ENCODE measurements around the gene OR52N4. TPM values are rescaled to one million over a fixed set of nuclear protein-coding genes. Genes with fewer than 3 reads are reported as not detected.

The OR52N4 gene
- total RNA-seq, 1 experiment from 2014 or later = not detected

DNA sequence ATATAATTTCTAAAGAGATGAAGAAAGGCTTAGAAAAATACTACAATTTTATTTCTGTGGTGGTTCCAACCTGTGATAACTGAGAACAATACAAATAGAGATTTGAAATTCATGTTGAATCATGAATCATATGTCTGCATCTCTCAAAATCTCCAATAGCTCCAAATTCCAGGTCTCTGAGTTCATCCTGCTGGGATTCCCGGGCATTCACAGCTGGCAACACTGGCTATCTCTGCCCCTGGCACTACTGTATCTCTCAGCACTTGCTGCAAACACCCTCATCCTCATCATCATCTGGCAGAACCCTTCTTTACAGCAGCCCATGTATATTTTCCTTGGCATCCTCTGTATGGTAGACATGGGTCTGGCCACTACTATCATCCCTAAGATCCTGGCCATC lies 17.6 kb upstream of the OR52N4 start, which contains the start of gene OR56B1:
Gene OR56B1, plus strand, starts transcription at position 53 of the 400 bp plus-strand sequence. Its CDS starts 69 bp downstream, at position 122.
- H3K9ac ChIP-seq (ENCODE audit: low read length) = no peak within 1 kb of the TSS
- POLR2A ChIA-PET = no interaction called here
- CTCF ChIA-PET = no interaction called here
- TF ChIP-seq JUND (IDR thresholded peaks at IDR 0.05) = no peak
- H3K9me2 ChIP-seq (ENCODE audit: insufficient read depth) = no peaks in the 10 kb centered on the region
- no peak within 1 kb of the TSS for H3K27ac ChIP-seq (ENCODE audit: low read depth, low read length)
- peaks cover 86% of the 10 kb centered on the region for H3K27me3 ChIP-seq (ENCODE audit: insufficient read depth, low read length)
- H3K79me2 ChIP-seq (ENCODE audit: insufficient read depth, low read length) = no peaks in the 10 kb centered on the region
- H2AFZ ChIP-seq (ENCODE audit: low read depth, low read length, poor library complexity, severe bottlenecking) = no peak within 1 kb of the TSS
- no peak within 1 kb of the TSS for H3K4me2 ChIP-seq (ENCODE audit: low read length)
- no peaks in the 10 kb centered on the region for H3K36me3 ChIP-seq (ENCODE audit: control insufficient read depth in 1 of 2, insufficient read depth in 2 of 2, low read length in 2 of 2)
- no peak within 1 kb of the TSS for H3K4me3 ChIP-seq (replicated peaks in 1 of 2; ENCODE audit: low read depth in 1 of 2, low read length in 2 of 2)
- DNase-seq (ENCODE audit: low read depth, low spot score) = no peak
- no peaks in the 10 kb centered on the region for H3K4me1 ChIP-seq (ENCODE audit: control insufficient read depth in 1 of 2, insufficient read depth in 2 of 2, low read length in 2 of 2)
- ATAC-seq = no peak
- no peaks in the 10 kb centered on the region for H4K20me1 ChIP-seq (ENCODE audit: insufficient read depth)
- BruUV-seq (replicated peaks) = no TSS peak
- intact Hi-C loops (cut with micrococcal nuclease) = no loop called here
- H3K9me3 ChIP-seq (ENCODE audit: control insufficient read depth in 1 of 2, insufficient read depth in 1 of 2, low read depth in 1 of 2, low read length in 2 of 2) = no peaks in the 10 kb centered on the region
- RAD21 ChIA-PET (ENCODE audit: low non-redundant PET in 1 of 2, low total read pairs in 2 of 2, uncharacterized antibody in 2 of 2, unreplicated experiment in 2 of 2) = no interaction called here

DNA sequence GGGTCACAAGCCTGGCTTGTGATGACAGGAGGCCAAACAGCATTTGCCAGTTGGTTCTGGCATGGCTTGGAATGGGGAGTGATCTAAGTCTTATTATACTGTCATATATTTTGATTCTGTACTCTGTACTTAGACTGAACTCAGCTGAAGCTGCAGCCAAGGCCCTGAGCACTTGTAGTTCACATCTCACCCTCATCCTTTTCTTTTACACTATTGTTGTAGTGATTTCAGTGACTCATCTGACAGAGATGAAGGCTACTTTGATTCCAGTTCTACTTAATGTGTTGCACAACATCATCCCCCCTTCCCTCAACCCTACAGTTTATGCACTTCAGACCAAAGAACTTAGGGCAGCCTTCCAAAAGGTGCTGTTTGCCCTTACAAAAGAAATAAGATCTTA lies 17.0 kb upstream of the OR52N4 start:
- DNase-seq (ENCODE audit: low read depth, low spot score) (no peak), ATAC-seq (no peak)
- H3K27ac ChIP-seq (ENCODE audit: low read depth, low read length) = no peak overlapping the region
- H4K20me1 ChIP-seq (ENCODE audit: insufficient read depth) = no peaks in the 10 kb centered on the region
- H3K4me2 ChIP-seq (ENCODE audit: low read length) = no peak overlapping the region
- no peak overlapping the region for H3K9ac ChIP-seq (ENCODE audit: low read length)
- H3K79me2 ChIP-seq (ENCODE audit: insufficient read depth, low read length) = no peaks in the 10 kb centered on the region
- no TSS peak for BruUV-seq (replicated peaks)
- H3K9me3 ChIP-seq (ENCODE audit: control insufficient read depth in 1 of 2, insufficient read depth in 1 of 2, low read depth in 1 of 2, low read length in 2 of 2) = no peaks in the 10 kb centered on the region
- peaks cover 87% of the 10 kb centered on the region for H3K27me3 ChIP-seq (ENCODE audit: insufficient read depth, low read length)
- intact Hi-C loops (cut with micrococcal nuclease) = no loop called here
- CTCF ChIA-PET = no interaction called here
- no peaks in the 10 kb centered on the region for H3K4me1 ChIP-seq (ENCODE audit: control insufficient read depth in 1 of 2, insufficient read depth in 2 of 2, low read length in 2 of 2)
- H2AFZ ChIP-seq (ENCODE audit: low read depth, low read length, poor library complexity, severe bottlenecking) = no peak overlapping the region
- RAD21 ChIA-PET (ENCODE audit: low non-redundant PET in 1 of 2, low total read pairs in 2 of 2, uncharacterized antibody in 2 of 2, unreplicated experiment in 2 of 2) = no interaction called here
- no peaks in the 10 kb centered on the region for H3K36me3 ChIP-seq (ENCODE audit: control insufficient read depth in 1 of 2, insufficient read depth in 2 of 2, low read length in 2 of 2)
- TF ChIP-seq, protein P1, sequence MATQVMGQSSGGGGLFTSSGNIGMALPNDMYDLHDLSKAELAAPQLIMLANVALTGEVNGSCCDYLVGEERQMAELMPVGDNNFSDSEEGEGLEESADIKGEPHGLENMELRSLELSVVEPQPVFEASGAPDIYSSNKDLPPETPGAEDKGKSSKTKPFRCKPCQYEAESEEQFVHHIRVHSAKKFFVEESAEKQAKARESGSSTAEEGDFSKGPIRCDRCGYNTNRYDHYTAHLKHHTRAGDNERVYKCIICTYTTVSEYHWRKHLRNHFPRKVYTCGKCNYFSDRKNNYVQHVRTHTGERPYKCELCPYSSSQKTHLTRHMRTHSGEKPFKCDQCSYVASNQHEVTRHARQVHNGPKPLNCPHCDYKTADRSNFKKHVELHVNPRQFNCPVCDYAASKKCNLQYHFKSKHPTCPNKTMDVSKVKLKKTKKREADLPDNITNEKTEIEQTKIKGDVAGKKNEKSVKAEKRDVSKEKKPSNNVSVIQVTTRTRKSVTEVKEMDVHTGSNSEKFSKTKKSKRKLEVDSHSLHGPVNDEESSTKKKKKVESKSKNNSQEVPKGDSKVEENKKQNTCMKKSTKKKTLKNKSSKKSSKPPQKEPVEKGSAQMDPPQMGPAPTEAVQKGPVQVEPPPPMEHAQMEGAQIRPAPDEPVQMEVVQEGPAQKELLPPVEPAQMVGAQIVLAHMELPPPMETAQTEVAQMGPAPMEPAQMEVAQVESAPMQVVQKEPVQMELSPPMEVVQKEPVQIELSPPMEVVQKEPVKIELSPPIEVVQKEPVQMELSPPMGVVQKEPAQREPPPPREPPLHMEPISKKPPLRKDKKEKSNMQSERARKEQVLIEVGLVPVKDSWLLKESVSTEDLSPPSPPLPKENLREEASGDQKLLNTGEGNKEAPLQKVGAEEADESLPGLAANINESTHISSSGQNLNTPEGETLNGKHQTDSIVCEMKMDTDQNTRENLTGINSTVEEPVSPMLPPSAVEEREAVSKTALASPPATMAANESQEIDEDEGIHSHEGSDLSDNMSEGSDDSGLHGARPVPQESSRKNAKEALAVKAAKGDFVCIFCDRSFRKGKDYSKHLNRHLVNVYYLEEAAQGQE (IDR thresholded peaks at IDR 0.05; ENCODE audit: low read depth) = no peak
- no peak for TF ChIP-seq JUND (IDR thresholded peaks at IDR 0.05)
- TF ChIP-seq SRF (IDR thresholded peaks at IDR 0.05; ENCODE audit: low read depth) = no peak
- no peak for TF ChIP-seq ZNF274 (IDR thresholded peaks at IDR 0.05; ENCODE audit: low read depth, low read length)
- TF ChIP-seq EZH2phosphoT487 (IDR thresholded peaks at IDR 0.05; ENCODE audit: borderline replicate concordance) = no peak
- no peak for TF ChIP-seq ZFX (IDR thresholded peaks at IDR 0.05)
- TF ChIP-seq RAD21 (IDR thresholded peaks at IDR 0.05; ENCODE audit: low read depth) = no peak
- TF ChIP-seq ELF1 (IDR thresholded peaks at IDR 0.05; ENCODE audit: borderline replicate concordance, low read depth) = no peak
- no peak for TF ChIP-seq TCF7L2 (IDR thresholded peaks at IDR 0.05; ENCODE audit: borderline replicate concordance, extremely low read depth, insufficient read depth, insufficient read length)
- no peak for TF ChIP-seq YY1 (IDR thresholded peaks at IDR 0.05; ENCODE audit: extremely low read depth, insufficient replicate concordance, low read depth, low read length)
- TF ChIP-seq, protein P2, sequence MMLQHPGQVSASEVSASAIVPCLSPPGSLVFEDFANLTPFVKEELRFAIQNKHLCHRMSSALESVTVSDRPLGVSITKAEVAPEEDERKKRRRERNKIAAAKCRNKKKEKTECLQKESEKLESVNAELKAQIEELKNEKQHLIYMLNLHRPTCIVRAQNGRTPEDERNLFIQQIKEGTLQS (IDR thresholded peaks at IDR 0.05) = no peak
- no peak for TF ChIP-seq SP1 (IDR thresholded peaks at IDR 0.05; ENCODE audit: low read depth)
- POLR2A ChIA-PET = no interaction called here
- H3K9me2 ChIP-seq (ENCODE audit: insufficient read depth) = no peaks in the 10 kb centered on the region
- no peak overlapping the region for H3K4me3 ChIP-seq (replicated peaks in 1 of 2; ENCODE audit: low read depth in 1 of 2, low read length in 2 of 2)
